Activated T-cell treated with anti-CD3 and anti-CD28 coated beads for 24 hours (primary cell): ENCODE data around the gene SNX3.

Source experiments
- DNase-seq: peaks from one replicate; pipeline ENCODE4 v3.0.0-alpha.2; 2020; ENCODE audit warnings: low read depth

SNX3 gene

DNA sequence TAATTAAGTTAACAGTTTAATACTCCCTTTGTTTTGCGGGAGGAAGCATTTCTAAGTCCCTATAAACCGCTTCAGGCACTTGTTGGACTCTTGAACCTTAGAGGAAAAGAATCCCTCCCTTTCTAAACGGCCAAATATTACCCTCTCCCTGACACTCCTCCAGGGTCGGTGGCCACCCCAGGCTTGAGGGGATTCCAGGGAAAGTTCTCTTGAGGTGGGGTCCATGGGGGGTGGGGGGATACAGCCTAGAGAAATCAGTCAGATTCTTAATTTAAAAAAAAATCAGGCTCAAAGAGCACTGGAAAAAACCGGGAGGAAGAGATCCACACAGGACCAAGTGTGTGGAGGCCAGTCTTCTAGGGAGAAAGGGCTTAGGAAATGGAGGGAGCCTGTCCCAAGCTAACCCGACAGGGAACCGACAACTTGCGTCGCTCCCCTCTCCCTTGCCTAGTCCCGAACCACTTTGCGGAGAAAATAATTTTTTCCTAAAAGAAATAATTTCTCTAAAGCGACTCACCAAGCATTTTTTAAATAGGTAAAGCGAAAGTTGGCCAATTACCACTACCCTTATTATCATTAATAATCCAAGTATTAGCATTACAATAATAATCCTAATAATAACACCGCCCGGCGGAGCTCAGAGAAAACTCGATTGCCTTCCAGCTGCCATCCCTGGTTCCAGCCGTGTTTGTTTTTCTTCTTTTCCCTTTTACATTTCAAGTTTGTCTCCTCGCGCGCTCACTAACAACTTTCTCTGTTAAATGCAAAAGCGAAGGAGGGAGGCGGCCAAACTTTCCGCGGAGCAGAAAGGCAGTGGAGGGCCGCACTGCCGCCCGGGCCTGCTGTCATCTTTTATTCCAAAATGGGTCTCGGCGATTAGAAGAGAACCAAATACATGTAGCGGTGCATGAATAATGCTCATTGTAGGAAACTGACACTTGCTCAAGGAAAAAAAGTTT is 90.2 kb downstream of the SNX3 start:
- DNase-seq = no peak

DNA sequence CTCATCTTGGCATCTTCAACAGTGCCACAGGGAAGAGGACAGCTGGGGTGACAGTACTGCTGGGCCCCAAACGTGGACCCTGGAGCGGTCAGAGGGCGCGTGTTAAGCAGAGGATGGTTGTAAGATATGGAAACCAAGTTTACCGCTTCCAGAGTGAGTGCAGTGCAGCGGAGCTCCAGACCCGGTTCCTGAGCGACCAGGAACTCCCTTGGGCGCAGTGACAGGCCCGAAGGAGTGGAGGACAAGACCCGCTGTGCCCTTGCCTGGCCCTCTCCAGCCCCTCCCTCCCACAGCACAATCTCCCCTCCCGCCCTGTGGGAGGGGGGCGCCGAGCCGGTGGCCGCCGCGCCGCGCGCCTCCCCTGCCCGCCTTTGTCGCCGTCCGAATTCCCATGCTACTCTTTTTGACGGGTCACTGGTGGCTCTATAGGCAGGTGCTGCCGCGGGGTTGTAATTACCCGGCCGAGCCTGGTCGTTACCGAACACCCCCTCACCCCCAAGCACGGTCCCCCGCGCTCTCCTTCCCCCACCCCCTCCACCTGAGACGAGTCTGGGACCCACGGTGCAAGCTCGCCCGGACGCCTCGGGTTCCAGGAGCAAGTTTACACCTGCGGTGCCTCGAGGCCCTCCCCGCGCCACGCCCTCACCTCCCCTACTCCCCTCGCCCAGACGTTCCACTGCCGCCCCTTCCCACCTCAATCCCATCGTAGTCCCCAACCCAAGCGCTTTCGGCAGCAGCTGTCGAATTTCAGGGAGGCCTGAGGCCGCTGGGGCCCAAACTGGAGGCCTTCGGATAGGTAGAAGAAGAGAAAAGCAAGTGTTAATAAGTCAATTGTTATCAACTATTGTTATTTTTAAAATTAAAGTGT is 91.1 kb downstream of the SNX3 start:
- no peak for DNase-seq

DNA sequence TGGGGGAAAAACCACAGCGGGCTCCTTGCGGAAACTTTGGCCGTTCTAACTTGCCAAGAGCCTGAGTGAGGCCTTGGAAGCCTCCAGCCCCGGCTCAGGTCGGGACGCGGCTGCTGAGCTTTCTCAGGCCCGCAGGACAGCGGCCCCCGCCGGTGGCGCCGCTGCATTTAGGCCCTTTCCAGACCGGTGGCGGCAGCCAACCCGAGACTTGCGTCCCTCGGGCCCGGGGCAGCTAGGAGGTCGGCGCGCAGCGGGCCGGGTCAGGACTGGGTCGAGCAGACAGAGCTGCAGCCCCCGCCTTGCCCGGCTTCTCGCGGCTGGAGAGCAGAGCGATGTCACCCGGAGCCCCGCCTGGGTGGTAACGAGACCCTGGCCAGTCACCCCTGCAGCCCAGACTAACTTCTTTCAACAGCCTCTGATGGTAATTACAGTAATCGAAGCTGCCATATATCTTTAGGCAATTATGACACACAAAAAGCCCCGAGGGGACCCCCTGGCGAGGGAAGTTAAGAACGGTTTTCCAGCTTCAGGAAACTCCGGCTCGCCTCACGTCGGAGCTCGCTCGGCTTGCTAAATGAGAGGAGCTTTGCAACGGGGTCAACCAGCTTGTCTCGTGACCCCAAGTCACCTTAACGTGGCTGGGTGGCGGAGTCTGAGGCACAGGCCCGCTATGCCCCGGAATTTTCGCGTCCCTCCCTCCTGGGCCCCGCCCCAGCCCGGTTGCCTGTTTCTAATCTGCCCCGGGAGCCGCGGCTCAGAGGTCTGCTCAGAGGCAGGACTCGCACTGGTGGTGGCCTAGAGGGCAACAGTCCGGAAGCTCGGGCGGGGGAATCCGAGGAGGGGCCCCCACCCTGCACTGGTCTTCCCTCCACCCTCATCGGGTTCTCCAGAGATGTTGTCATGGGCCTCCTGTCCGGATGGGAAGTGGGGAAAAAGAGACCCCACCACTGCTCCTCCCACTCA is 92.1 kb downstream of the SNX3 start:
- DNase-seq = no peak

DNA sequence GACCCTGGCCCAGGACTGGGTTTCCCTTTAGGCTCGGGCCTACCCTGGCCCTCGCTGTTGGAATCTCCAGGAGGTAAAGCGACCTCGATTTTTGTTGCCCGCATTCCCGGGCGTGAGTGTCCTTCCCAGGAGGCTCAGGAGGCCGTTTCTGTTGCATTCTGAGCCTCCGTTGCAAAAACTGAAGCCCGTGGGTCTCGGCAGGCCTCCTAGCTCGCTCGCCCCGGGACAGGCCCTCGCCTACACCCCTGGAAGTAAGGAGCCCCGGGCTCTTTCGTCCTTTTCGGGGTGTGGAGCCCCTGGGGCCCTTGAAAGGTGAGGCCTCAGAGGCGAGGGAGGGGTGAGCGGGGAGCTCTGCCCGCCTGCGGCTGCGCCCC is 92.8 kb downstream of the SNX3 start:
- DNase-seq = no peak

DNA sequence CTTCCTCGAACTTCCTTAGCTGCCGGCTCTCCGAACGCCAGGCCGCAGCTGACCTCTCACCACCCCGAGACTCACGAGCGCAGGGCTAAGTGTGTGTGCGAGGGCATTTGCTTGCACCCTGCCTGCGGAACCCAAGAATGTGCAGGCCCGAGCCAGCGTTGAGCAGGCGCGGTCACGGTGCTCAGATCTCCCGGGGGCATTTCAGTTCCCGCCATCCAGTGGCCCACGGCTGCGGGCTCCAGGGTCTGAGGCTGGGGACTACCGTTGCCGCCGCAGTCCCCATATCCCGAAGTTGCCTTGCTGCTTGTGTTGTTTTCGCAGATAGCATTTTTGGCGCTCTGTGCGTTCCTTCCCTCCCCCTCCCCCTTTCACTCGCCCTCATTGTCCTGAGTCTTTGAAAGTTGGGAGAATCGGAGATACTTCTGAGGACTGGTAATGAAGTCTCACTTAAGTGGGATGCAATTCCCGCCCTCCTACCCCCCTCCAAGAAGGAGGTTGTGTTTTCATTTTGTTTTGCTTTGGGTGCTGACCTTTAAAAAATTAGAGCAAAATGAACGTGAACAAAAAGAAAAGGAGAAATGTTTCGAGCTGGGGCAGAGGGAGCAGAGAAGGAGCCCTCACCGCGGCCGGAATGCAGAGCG is 93.3 kb downstream of the SNX3 start:
- no peak for DNase-seq

DNA sequence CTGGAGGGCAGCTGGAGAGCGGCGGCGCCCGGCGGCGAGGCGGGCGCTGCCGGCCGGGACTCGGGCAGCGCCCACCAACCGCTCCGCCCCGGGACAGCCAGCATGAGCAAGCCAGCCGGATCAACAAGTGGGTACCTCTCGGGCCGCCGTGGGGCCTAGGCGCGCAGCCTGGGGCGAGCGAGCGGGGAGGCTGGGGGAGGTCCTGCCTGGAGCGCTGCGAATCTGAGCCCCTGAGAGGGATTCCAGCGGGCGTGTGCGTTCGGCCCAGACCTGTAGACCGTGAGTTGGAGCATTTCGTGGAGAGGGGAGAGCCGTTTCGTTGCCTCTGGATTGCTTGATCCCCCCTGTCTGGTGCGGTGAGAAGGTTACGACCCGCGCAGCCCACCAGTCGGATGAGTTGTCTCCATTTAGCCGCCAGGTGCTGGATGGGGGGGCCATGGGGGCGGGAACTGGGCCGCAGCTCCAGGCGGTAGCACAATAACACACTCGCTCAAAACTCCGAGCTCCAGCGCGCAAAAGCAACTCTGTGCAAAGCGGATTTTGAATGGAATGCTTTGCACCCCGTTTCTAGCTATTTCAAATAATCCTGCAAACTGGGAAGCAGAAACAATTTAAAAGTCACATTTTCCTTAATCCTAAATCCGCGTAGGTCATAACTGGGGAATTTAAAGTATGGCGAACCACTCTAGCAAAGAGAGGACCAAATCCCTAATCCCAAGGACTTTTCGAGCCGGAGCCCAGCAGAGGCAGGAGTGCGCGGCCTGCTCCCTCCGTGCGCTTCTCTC is 94.0 kb downstream of the SNX3 start:
- DNase-seq = no peak

DNA sequence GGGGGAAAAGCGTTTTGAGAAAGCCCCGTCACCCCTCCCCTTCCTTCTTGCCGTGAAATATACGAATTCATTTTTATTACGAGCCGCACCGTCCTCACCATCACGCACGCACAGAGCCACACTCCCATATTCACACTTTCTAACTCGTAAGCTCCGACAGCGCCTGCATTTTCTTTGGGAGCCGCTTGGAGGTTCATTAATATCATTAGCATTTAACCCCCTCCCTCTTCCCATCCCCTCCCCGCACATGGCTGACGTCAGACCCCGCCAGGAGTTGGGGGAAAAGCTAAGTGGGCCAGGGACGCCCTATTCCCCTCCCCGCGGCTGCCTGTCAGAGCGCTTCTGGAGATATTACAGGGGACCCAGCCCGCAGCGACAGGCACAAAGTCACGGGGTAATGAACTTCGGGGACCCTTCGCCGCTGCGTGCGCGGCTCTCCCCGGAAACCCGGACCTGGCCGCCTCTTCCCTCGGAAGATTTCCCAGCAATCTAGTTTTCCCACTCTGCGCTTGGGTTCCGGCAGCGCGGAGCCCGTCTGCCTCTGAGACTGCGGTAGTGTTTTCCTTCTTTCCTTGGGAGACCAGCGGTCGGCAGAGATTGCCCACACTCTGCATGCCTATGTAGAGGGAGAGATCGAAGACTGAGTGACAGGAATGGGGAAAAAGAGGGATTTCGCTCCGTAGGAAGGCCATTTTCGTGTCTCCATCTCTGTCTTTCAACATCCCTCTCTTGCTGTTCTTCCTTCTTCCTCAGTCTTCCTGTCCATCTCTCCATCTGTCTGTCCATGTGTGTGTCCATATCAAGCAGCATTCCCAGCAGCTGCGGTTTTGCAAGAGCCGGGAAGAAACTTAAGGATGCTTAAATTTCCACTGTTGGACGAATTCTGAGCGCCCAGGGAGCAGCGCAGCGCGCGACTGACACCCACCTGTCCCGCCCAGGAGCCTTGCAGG is 94.9 kb downstream of the SNX3 start, which contains the start of gene NR2E1:
Gene NR2E1, plus strand, starts transcription at position 309 of the 950 bp plus-strand sequence. CDS start 744 bp downstream, outside the sequence.
- DNase-seq = no peak

DNA sequence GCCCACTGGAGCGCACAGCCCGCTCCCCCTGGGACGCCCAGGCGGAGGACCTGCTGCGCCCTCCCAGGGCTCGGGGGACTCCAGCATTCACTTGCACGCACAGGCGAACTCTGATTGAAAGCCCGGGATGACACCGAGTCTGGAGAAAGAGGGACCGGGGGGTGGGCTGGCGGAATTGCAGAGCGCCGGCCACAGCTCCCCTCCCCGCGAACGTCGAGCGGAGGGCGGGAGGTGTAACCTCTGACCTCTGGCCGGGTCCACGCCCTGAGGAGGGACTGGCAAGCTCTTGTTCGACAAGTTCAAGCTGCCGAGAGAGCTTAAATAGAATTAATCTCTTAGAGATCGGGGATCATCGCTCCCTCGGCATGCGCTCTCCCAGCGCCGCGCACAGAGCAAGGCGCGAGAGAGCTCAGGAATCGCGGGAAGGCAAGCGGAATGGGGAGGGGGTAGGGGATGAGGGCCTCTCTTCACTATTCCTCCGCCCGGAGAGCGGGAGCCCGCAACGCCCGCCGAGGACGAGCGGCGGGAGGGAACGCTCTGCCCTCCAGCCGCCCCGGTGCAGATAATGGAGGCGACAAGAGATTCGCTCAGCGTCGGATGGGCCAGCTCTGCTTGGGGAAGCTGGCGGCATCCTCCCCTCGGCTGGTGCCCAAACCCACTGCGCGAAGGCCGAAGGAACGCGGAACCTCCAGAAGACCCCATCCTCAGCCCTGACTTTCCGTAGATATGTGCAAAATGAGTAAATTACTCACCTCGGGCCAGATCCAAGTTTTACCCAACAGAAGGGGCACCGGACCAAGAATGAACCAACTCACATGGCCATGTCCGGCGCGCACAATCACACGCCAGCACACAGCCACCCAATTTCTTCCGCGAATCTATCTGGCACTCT is 95.8 kb downstream of the SNX3 start:
- DNase-seq = no peak

DNA sequence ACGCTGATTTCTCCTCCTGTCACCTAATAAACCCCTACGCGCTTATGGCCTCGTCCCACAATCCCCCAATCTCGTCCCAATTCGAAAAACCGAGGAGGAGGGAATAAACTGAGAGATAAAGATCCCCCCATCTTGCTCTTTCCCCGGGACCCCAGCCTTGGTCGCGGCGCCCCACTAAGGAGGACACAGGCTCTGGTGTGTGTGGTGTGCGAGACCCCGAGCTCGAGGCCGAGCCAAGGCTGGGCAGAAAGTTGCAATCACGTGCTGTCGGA is 96.4 kb downstream of the SNX3 start:
- no peak for DNase-seq

DNA sequence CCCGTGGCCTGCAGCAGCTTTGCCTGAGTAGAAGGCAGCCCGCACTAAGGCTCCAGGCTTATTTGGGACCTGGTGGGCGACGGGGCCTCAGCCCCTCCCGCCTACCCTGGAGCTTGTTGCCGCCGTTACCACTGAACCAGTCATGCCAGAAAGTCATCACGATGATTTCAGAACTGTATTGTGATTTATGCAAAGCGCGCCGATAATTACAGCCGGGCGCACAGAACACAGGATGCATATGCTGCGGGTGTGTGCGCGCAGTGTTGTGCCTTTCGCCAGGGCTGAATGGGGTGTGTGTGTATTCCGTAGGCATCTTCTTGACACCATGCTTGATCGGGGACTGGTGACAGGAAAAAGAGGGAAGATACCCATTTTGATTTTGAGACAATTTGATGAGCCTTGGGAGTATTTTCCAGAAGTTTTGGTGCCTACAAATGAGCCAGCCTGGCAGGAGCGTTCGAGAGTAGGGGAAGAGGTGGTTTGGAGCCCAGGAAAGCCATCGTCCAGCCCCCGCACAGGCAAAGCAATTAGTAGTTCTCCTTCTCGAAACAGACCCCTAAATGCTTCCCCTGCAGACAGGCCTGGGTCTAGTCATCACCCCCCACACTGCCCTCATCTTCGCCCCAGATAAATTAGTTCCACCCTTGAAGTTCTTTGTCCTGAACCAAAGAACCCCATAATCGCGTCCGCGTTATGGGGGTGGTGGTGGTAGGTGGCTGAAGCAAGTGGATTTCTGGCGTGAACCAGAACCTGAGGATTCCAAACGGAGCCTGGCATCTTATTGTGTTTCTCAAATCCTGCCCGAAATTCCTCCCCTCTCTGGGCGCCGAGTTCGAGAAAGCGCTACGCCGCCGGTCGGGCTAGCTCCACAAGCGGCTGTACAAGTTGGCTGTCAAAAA is 96.9 kb downstream of the SNX3 start:
- DNase-seq = no peak

DNA sequence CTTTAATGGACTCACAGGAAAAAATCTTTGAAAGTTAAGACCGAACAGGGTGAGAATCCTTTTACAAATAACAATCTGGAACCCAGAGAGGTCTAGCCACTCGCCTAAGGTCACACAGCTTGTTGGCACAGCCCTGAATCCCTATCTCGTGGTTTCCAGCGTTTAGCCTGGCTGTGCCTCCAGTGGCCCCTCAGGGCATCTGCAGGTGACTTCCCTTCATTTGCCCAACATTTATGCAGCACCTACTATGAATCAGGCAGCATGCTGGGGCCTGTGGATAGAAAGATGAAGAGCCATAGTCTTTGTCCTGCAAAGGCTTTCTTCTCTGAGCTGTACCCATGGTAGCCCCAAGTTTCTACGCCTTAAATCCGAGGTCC is 97.6 kb downstream of the SNX3 start:
- no peak for DNase-seq

DNA sequence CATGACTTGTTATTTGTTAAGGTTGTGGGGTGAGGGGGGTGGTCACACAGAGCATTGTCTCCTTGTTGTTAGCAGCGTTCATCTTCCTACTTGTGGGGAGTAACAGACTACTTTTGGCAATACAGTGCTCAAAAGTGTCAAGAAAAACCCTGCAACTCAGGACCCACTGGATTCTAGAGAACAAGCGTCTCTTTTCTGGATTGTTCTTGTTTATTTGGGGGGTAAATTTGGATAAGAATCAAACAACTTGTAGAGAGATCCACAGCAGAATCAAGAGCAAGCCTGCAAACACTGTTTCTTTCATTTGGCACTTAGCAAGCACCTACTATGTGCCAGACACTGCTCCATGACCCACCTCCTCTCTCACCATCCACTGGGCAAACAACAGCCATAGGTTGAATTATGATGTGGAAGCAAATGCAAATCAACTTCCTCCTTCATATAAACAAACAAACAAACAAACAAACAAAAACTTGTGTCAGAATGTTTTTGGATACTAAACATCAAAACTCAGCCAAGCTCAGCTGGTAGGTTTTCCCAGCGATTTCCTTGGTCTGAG is 99.0 kb downstream of the SNX3 start:
- DNase-seq = no peak
